ENCODE results near the gene ZNF354B.

DNA sequence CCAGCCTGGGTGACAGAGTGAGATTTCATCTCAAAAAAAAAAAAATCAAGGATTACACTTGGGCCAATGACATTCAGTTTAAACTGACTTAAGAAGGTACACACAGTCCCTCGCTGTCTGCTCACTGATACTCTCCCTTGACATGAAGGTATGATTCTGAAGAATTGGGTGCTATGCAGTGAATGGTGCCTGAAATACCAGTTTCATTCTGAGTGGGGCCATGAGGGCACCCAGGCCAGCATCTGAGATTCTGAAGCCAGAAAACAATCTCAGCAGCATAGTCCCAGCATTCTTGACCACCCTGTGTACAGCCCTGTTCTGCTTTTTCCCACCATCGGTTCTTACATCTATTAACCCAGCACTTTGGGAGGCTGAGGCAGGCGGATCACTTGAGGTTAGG is 7.8 kb upstream of the ZNF354B start:
- TF ChIP-seq, protein P1, sequence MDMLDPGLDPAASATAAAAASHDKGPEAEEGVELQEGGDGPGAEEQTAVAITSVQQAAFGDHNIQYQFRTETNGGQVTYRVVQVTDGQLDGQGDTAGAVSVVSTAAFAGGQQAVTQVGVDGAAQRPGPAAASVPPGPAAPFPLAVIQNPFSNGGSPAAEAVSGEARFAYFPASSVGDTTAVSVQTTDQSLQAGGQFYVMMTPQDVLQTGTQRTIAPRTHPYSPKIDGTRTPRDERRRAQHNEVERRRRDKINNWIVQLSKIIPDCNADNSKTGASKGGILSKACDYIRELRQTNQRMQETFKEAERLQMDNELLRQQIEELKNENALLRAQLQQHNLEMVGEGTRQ (CRISPR knock-in tag; IDR thresholded peaks at IDR 0.05), result no peak
- TF ChIP-seq, protein P2, sequence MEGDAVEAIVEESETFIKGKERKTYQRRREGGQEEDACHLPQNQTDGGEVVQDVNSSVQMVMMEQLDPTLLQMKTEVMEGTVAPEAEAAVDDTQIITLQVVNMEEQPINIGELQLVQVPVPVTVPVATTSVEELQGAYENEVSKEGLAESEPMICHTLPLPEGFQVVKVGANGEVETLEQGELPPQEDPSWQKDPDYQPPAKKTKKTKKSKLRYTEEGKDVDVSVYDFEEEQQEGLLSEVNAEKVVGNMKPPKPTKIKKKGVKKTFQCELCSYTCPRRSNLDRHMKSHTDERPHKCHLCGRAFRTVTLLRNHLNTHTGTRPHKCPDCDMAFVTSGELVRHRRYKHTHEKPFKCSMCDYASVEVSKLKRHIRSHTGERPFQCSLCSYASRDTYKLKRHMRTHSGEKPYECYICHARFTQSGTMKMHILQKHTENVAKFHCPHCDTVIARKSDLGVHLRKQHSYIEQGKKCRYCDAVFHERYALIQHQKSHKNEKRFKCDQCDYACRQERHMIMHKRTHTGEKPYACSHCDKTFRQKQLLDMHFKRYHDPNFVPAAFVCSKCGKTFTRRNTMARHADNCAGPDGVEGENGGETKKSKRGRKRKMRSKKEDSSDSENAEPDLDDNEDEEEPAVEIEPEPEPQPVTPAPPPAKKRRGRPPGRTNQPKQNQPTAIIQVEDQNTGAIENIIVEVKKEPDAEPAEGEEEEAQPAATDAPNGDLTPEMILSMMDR (IDR thresholded peaks at IDR 0.05), result no peak
- TF ChIP-seq, protein P3, sequence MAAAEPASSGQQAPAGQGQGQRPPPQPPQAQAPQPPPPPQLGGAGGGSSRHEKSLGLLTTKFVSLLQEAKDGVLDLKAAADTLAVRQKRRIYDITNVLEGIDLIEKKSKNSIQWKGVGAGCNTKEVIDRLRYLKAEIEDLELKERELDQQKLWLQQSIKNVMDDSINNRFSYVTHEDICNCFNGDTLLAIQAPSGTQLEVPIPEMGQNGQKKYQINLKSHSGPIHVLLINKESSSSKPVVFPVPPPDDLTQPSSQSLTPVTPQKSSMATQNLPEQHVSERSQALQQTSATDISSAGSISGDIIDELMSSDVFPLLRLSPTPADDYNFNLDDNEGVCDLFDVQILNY (CRISPR knock-in tag; IDR thresholded peaks at IDR 0.05), result no peak
- TF ChIP-seq CREB1 (CRISPR knock-in tag; IDR thresholded peaks at IDR 0.05), result no peak
- TF ChIP-seq NR1H2 (CRISPR knock-in tag; IDR thresholded peaks at IDR 0.05), result no peak
- TF ChIP-seq, protein P4, sequence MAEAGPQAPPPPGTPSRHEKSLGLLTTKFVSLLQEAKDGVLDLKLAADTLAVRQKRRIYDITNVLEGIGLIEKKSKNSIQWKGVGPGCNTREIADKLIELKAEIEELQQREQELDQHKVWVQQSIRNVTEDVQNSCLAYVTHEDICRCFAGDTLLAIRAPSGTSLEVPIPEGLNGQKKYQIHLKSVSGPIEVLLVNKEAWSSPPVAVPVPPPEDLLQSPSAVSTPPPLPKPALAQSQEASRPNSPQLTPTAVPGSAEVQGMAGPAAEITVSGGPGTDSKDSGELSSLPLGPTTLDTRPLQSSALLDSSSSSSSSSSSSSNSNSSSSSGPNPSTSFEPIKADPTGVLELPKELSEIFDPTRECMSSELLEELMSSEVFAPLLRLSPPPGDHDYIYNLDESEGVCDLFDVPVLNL (CRISPR knock-in tag; IDR thresholded peaks at IDR 0.05; ENCODE audit: borderline replicate concordance, low read depth), result no peak
- no peak for TF ChIP-seq ELF4 (CRISPR knock-in tag; IDR thresholded peaks at IDR 0.05; ENCODE audit: low read depth)
- no peak for TF ChIP-seq MXD4 (CRISPR knock-in tag; IDR thresholded peaks at IDR 0.05; ENCODE audit: borderline replicate concordance)
